GM12874 (cell line): Measurements from ENCODE around the gene GSAP.

Source experiments
- TF ChIP-seq, protein P1 (sequence below): IDR thresholded peaks from 2 replicates; pipeline ENCODE4 v1.5.1; 2011; ENCODE audit warnings: low read depth, mild to moderate bottlenecking, control low read depth, low read length, moderate library complexity; ENCODE audit not compliant: insufficient read depth

Gene GSAP

DNA sequence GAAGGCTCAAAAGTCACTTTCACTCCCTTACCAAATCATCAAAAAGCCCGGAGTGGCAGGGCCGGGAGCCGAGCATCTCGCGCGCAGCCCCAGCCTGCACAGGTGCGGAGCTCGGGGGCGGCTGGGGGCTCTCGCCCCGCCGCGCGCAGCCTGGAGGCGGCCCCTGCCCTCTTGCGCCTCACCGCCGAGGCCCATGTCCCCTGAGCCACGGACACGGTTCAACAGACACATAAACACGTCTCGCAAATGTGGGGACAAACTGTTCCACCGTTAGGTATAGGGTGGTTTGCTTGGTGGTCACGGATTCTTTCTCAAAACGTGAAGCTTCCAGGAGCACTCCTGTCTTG lies 700 bp downstream of the GSAP start:
- TF ChIP-seq, protein P1, sequence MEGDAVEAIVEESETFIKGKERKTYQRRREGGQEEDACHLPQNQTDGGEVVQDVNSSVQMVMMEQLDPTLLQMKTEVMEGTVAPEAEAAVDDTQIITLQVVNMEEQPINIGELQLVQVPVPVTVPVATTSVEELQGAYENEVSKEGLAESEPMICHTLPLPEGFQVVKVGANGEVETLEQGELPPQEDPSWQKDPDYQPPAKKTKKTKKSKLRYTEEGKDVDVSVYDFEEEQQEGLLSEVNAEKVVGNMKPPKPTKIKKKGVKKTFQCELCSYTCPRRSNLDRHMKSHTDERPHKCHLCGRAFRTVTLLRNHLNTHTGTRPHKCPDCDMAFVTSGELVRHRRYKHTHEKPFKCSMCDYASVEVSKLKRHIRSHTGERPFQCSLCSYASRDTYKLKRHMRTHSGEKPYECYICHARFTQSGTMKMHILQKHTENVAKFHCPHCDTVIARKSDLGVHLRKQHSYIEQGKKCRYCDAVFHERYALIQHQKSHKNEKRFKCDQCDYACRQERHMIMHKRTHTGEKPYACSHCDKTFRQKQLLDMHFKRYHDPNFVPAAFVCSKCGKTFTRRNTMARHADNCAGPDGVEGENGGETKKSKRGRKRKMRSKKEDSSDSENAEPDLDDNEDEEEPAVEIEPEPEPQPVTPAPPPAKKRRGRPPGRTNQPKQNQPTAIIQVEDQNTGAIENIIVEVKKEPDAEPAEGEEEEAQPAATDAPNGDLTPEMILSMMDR = no peak

DNA sequence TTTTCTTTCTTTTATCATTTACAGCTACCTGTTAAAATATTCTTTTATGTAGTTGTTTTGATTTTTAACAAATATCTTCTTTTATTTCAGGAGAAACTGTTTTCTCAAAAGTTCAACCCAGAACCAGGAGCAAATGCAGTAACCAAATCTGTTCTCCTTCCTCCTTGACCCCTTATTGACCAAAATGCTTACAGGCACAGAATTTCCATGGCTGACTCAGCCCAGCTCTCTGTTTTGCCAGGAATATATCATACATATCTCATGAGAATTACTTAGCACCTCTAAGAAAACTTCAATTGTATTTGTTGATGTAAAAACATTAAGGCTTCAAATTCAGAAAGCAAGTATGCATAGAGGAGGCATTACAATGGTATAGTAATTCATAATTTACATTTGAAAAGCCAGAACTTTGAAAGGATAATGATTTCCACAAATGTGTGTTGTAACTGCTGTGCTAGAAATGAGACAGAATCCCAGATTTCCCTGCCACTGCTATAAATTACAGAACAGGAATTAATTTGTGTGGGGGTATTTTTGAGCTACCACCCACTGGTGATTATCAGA lies 2.2 kb downstream of the GSAP start:
- TF ChIP-seq, protein P1 = no peak

DNA sequence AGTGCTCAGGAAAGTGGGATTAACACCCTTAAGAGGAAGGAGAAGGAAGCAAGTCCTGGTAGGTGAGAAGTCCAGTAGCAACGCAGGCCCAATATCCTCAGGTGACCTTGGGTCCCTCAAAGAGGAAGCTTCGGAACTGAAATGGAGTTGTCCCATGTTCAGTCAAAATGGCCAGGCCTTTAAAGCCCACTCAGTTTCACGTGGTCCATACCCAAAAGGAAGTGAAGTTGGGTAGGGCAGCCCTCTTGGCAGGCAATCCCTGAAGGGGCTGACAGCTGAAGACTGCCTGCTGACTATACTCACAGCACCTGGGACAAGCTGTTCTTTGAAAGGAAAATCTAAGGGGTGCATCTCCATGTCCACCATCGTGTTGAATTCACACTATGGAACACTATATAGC lies 3.0 kb downstream of the GSAP start:
- TF ChIP-seq, protein P1 = no peak

DNA sequence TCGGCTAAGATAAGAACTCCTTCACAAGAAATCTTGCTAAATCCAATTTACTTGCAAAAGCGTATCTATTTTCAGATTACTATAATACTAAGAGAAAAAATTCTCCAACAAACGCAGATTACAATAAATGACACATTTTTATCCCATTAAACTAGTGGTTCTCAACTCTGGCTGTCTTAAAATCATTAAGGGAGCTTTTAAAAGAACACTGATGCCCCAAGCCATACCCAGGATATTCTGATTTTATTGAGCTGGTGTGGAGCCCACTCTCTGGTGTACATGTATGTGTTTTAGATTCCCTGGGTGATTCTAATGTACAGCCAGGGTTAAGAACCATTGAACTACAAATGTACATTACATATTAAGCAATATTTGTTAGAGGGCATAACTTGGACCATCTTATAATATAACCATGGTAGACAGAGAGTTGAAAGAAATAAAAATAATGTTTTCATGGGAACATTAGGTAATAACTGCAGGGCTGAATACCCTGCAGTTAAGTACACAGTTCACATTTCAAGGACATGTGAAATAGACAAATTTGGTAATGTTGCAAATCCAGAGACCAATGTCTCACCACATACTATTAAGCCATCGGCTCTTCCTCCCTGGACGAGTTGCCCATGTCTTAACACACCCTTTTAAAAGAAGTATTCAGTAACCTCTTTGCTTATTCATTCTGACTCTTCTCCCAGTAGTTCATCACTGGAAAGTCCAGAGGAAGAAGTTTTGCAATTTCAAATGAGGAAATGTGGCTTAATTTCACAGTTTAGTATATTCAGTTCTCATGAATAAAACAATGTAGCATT lies 6.2 kb downstream of the GSAP start:
- TF ChIP-seq, protein P1 = no peak

DNA sequence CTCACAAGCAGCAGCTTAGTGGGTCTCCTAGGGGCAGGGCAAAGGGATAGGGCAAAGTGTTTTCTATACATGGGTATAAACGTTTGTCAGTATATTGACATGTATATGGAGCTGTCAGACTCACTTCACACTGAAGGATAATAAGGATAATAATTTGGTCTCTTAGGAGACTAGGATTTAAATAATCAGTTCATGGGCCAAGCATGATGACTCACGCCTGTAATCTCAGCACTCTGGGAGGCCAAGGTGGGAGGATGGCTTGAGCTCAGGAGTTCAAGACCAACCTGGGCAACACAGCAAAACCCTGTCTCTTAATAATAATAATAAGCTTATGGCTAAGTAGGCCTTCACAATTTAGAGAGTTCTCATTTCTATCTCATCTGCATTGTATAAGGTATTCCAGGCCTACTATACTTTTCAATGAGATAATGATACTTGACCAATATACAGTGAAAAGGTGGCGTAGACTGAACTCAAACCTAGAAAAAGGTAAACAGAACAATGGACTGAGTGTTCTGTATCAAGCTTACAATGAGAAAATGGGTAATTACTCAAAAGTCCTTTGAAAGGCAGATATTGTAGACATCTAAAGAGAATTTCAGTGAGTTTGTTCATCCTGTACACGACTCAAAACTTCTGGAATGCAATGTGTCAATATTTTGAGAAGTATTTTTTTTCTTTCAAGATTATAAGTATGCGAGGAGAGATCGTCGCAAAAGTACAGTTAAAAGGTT lies 7.0 kb downstream of the GSAP start:
- TF ChIP-seq, protein P1 = no peak

DNA sequence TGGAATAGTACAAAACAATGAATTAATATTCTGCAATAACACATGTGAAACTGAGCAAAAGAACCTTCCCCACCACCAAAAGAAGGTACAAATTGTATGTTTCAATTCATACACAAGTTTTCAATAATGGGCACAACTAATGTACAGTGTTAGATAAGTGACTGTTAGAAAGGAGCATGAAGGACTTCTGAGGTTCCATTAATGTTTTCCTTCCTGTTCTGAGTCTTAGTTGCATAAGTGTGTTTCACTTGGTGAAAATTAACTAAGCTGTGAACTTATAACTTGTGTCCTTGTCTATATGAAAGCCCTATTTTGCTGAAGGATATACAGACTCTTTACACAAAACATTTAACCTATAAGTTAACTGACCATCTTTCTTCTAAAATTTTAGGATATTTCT lies 8.2 kb downstream of the GSAP start:
- TF ChIP-seq, protein P1 = no peak

DNA sequence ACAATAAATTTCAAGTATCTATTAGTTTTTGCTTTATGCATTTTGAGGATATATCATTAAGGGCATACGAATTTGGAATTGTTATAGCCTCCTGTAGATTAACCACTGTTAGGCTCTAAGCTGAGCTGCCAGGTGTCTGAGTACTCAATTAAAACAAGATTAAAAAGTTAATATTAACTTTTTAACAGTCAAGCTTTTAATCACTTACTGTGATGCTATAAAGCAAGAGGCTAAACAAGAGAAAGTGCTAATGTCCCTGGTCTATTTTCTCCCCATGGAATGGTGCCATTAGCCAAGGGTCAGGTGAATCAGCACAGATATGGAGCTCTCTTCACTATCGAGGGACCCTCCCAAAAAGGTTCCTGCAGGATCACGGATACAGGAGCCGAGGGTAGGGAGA lies 9.7 kb downstream of the GSAP start:
- TF ChIP-seq, protein P1 = no peak
